HG02973 (cell line): Measurements from ENCODE around the gene CDKL1.

Experiments
- ATAC-seq: cut with Tn5 transposase; IDR thresholded peaks from one replicate; pipeline ENCODE4 v1.9.1; 2021; ENCODE audit warnings: moderate library complexity; ENCODE audit not compliant: unreplicated experiment

Gene CDKL1

DNA sequence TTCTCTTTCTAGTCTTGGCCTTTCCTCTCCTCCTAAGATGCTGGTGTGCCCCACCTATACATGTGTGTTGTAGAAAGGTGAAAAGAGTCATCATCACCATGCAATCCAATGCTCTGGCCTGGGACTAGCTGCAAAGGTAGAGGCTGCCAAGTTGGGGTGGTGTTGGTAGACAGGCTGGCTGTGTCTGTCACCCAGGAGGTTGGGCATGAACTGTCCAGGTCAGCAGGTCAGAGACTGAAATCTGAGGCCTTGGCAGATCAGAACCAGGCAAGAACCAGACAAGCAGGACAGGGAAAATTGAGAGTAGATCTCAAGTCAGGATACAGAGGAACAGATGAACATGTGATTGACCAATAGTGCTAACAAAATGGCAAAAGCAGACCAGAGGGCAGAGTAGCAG is 110.8 kb downstream of the CDKL1 start:
- no peak for ATAC-seq
